Skeletal muscle satellite cell (primary cell): ENCODE results near the gene SMAD5. TPM values are rescaled to one million over a fixed set of nuclear protein-coding genes. Genes with fewer than 3 reads are reported as not detected.

Source experiments
- H3K27me3 ChIP-seq: 2 replicates; pipeline ENCODE4 v1.7.0; 2013; ENCODE audit warnings: low read length; ENCODE audit not compliant: control insufficient read depth, insufficient read depth
- H3K36me3 ChIP-seq: 2 replicates; pipeline ENCODE4 v1.7.0; 2013; ENCODE audit warnings: mild to moderate bottlenecking, control low read depth, low read length; ENCODE audit not compliant: insufficient read depth
- H3K4me1 ChIP-seq: 2 replicates; pipeline ENCODE4 v1.7.0; 2013; ENCODE audit warnings: low read length; ENCODE audit not compliant: control insufficient read depth, insufficient read depth
- H3K4me2 ChIP-seq: 2 replicates; pipeline ENCODE4 v1.7.0; 2013; ENCODE audit warnings: mild to moderate bottlenecking, low read length
- H3K4me3 ChIP-seq: 2 replicates; pipeline ENCODE4 v1.7.0; 2013; ENCODE audit warnings: low read length
- H3K9ac ChIP-seq: 2 replicates; pipeline ENCODE4 v1.7.0; 2013; ENCODE audit warnings: mild to moderate bottlenecking, low read depth, low read length, moderate library complexity
- H3K9me3 ChIP-seq: replicated peaks from 2 replicates; pipeline ENCODE4 v1.7.0; 2013; ENCODE audit warnings: mild to moderate bottlenecking, control low read depth, low read length
- small RNA-seq: library from RNA; depleted of rRNA; stranded (forward); fragments of <200 nt; gene quantifications from one replicate; pipeline ENCODE3, GENCODE V24; 2012

The SMAD5 gene

DNA sequence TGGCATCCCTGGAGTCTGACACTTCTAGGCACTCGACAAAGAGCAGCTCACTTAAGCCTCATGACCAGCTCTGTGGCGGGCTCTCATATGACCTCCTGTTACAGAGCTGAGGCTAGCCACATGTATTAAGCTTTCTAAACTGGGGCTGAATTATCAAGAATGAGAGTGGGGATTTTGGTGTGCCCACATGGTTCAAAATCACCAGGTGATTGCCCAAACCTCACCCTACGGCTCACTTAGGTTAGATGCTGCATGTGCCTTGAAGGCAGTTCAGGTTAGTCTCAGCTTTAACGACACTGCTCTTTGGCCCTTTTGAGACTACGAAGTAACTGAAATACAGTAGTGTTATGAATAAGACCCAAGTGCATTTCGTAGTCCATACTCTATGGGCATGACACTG is 99.7 kb downstream of the SMAD5 start:
- Histone ChIP-seq H3K4me1 (no peaks in the 10 kb centered on the region), H3K9me3 (no peaks in the 10 kb centered on the region), H3K36me3 (no peaks in the 10 kb centered on the region), H3K27me3 (peaks cover 34% of the 10 kb centered on the region), H3K4me2 (no peak overlapping the region), H3K4me3 (no peak overlapping the region), H3K9ac (no peak overlapping the region)

Small RNA genes within 50 kb of the gene (small RNA-seq; reads per million reads assigned to genes)
- not detected for gene RF02173
- gene RF02175, result not detected
- not detected for gene RF02176
